K562 (cell line): ENCODE data around the gene PCBP4. TPM values are rescaled to one million over a fixed set of nuclear protein-coding genes. Genes with fewer than 3 reads are reported as not detected.

Experiments used
- ATAC-seq: fragments of 200-7000 bp; cut with Tn5 transposase; 3 replicates; pipeline ENCODE4 v1.9.1; 2020; ENCODE audit warnings: moderate library complexity
- BruUV-seq: library from RNA; stranded (reverse); fragments of 400-500 nt; replicated peaks from 2 replicates; lab custom pipeline; 2021; lab: Mats Ljungman, UMichigan
- CTCF ChIA-PET: fragments of 300-600 bp; formaldehyde crosslinking; extraction: SDS; loops from one replicate; lab custom pipeline; 2021; ENCODE audit warnings: low intra/inter-chr PET ratio; lab: Yijun Ruan, JAX
- POLR2A ChIA-PET: fragments of 300-600, 350-650 bp; sonication (Branson Sonifier 250); formaldehyde crosslinking; extraction: SDS; loops from one replicate; lab custom pipeline; 2021; ENCODE audit warnings: antibody characterized with exemption, inconsistent platforms; lab: Yijun Ruan, JAX
- DNase-seq, 4 experiments: peaks; one replicate each; pipeline versions ENCODE4 v3.0.0 to v3.0.0-alpha.2; 2011 to 2018; ENCODE audit warnings: low spot score in 3 of 4, mixed read lengths in 3 of 4; ENCODE audit errors: extremely low read depth in 1 of 4
- FAIRE-seq: peaks from 2 replicates; lab custom pipeline; 2011; peaks lifted over from hg19 to GRCh38; lab: Jason Lieb, UNC
- H2AFZ ChIP-seq: 2 replicates; pipeline ENCODE4 v1.6.0; 2011; ENCODE audit warnings: low read depth, low read length, control low read depth, inconsistent platforms
- H3K27ac ChIP-seq: fragments of 200-600 bp; 3 replicates; pipeline ENCODE4 v1.8.0; 2011; ENCODE audit warnings: low read depth, mild to moderate bottlenecking, control low read depth, inconsistent platforms, low read length, moderate library complexity, mixed read lengths; ENCODE audit errors: extremely low read depth
- H3K27me3 ChIP-seq, 2 experiments: fragments of 300-600 bp in 1 of 2; 2 replicates in 1 of 2; 3 replicates in 1 of 2; pipeline versions ENCODE4 v1.6.0 to v1.8.0; 2011; ENCODE audit warnings: inconsistent platforms in 2 of 2, low read length in 2 of 2, mild to moderate bottlenecking in 1 of 2, mixed read lengths in 1 of 2, moderate library complexity in 1 of 2; ENCODE audit not compliant: control insufficient read depth in 2 of 2, insufficient read depth in 2 of 2
- H3K36me3 ChIP-seq: fragments of 300-600 bp; 3 replicates; pipeline ENCODE4 v1.8.0; 2011; ENCODE audit warnings: mild to moderate bottlenecking, low read length, inconsistent platforms; ENCODE audit not compliant: control insufficient read depth, insufficient read depth
- H3K4me1 ChIP-seq, 2 experiments: fragments of 200-600 bp in 1 of 2; replicated peaks in 1 of 2; 2 replicates in 1 of 2; 3 replicates in 1 of 2; pipeline versions ENCODE4 v1.5.1 to v1.8.0; 2011; ENCODE audit warnings: inconsistent platforms in 2 of 2, low read length in 2 of 2, mild to moderate bottlenecking in 1 of 2, mixed read lengths in 1 of 2, moderate library complexity in 1 of 2; ENCODE audit not compliant: control insufficient read depth in 2 of 2, insufficient read depth in 2 of 2
- H3K4me2 ChIP-seq: 2 replicates; pipeline ENCODE4 v1.6.1; 2011; ENCODE audit warnings: low read length, control low read depth, inconsistent platforms, mixed read lengths; ENCODE audit not compliant: insufficient read depth
- H3K4me3 ChIP-seq: fragments of 200-600 bp; sonication (generic), shearing (Covaris generic); 2 replicates; pipeline ENCODE4 v1.5.1; 2016; ENCODE audit warnings: control low read depth, inconsistent platforms
- H3K79me2 ChIP-seq: fragments of 200-600 bp; 3 replicates; pipeline ENCODE4 v1.8.0; 2011; ENCODE audit warnings: low read length, inconsistent platforms; ENCODE audit not compliant: control insufficient read depth, insufficient read depth
- H3K9ac ChIP-seq, 2 experiments: 2 replicates each; pipeline versions ENCODE4 v1.6.0 to v1.6.1; 2011; ENCODE audit warnings: low read depth in 2 of 2, low read length in 2 of 2, control low read depth in 1 of 2, inconsistent platforms in 1 of 2, mild to moderate bottlenecking in 1 of 2, mixed read lengths in 1 of 2; ENCODE audit not compliant: insufficient read depth in 1 of 2
- H3K9me1 ChIP-seq: one replicate; pipeline ENCODE4 v1.6.0; 2011; ENCODE audit warnings: inconsistent platforms, mild to moderate bottlenecking, low read length, moderate library complexity; ENCODE audit not compliant: control insufficient read depth, insufficient read depth
- H3K9me3 ChIP-seq: replicated peaks from 2 replicates; pipeline ENCODE4 v1.5.1; 2011; ENCODE audit warnings: low read depth, low read length, inconsistent platforms; ENCODE audit not compliant: control insufficient read depth, insufficient read depth
- H4K20me1 ChIP-seq: replicated peaks from 2 replicates; pipeline ENCODE4 v1.6.1; 2011; ENCODE audit warnings: low read length, inconsistent platforms, mixed read lengths; ENCODE audit not compliant: control insufficient read depth, insufficient read depth
- ARID3A ChIP-seq: IDR thresholded peaks from 2 replicates; pipeline ENCODE4 v1.6.1; 2012; ENCODE audit warnings: low read depth, low read length, improper control_type of control experiment, borderline replicate concordance
- EGR1 ChIP-seq: fragments of 450-650 bp; conservative IDR thresholded peaks from 2 replicates; pipeline ENCODE4 v1.6.1; 2017; ENCODE audit warnings: mild to moderate bottlenecking
- EP300 ChIP-seq: IDR thresholded peaks from 2 replicates; pipeline ENCODE4 v1.6.1; 2012; ENCODE audit warnings: low read length, improper control_type of control experiment
- HEY1 ChIP-seq: fragments of 250-450 bp; sonication (Bioruptor Pico); IDR thresholded peaks from 2 replicates; pipeline ENCODE4 v1.5.0; 2020; ENCODE audit warnings: mild to moderate bottlenecking, moderate library complexity, borderline replicate concordance
- KLF10 ChIP-seq: fragments of 250-450 bp; sonication (Bioruptor Pico); IDR thresholded peaks from 2 replicates; pipeline ENCODE4 v1.6.1; 2021; ENCODE audit warnings: matching md5 sums
- NFYB ChIP-seq: IDR thresholded peaks from 2 replicates; pipeline ENCODE4 v1.6.1; 2011; ENCODE audit warnings: mild to moderate bottlenecking, moderate library complexity; ENCODE audit not compliant: insufficient read length; ENCODE audit errors: extremely low read depth
- PYGO2 ChIP-seq: fragments of 450-650 bp; IDR thresholded peaks from 2 replicates; pipeline ENCODE4 v1.6.1; 2016; ENCODE audit warnings: mild to moderate bottlenecking, missing genetic modification characterization, moderate library complexity, missing compliant biosample characterization
- SP1 ChIP-seq: sonication (generic); formaldehyde crosslinking; IDR thresholded peaks from 2 replicates; pipeline ENCODE4 v1.8.1; 2022; ENCODE audit warnings: mild to moderate bottlenecking, missing genetic modification reagents
- ZFX ChIP-seq: sonication (generic); formaldehyde crosslinking; IDR thresholded peaks from 2 replicates; pipeline ENCODE4 v1.8.0; 2022; ENCODE audit warnings: mild to moderate bottlenecking, missing genetic modification reagents, moderate library complexity
- ZKSCAN3 ChIP-seq: fragments of 250-450 bp; sonication (Bioruptor Pico); IDR thresholded peaks from 2 replicates; pipeline ENCODE4 v1.4.0; 2020
- ZNF311 ChIP-seq: fragments of 250-450 bp; sonication (Bioruptor Pico); IDR thresholded peaks from 2 replicates; pipeline ENCODE4 v1.4.0; 2020; ENCODE audit warnings: mild to moderate bottlenecking, moderate library complexity
- ZNF395 ChIP-seq: fragments of 200-800 bp; sonication (Bioruptor generic); IDR thresholded peaks from 2 replicates; pipeline ENCODE4 v1.6.1; 2017; ENCODE audit warnings: missing genetic modification characterization, missing compliant biosample characterization
- ZNF431 ChIP-seq: sonication (generic); formaldehyde crosslinking; IDR thresholded peaks from 2 replicates; pipeline ENCODE4 v1.8.0; 2022; ENCODE audit warnings: mild to moderate bottlenecking, missing genetic modification reagents
- ZNF589 ChIP-seq: fragments of 200-800 bp; sonication (Bioruptor generic); IDR thresholded peaks from 2 replicates; pipeline ENCODE4 v1.6.1; 2016; ENCODE audit warnings: low read depth, missing genetic modification characterization, missing compliant biosample characterization
- ZSCAN32 ChIP-seq: fragments of 450-650 bp; formaldehyde crosslinking; IDR thresholded peaks from 2 replicates; pipeline ENCODE4 v1.4.0; 2020; ENCODE audit warnings: mild to moderate bottlenecking, moderate library complexity
- WGBS: fragments of 100-300 bp; shearing (Covaris generic); methylation state at CpG from one replicate; pipeline ENCODE4 v1.1.6; 2016; ENCODE audit warnings: low coverage, mixed read lengths; ENCODE audit not compliant: insufficient coverage; ENCODE audit errors: missing lambda C conversion rate; 5-methylcytosine and 5-hydroxymethylcytosine counted together
- in situ Hi-C: fragments of 300-500 bp; cut with MboI; formaldehyde crosslinking; loops from 4 replicates; pipeline ENCODE4 v1.15.0; 2018; ENCODE audit warnings: inconsistent platforms, mixed read lengths
- intact Hi-C: fragments of 100-400 bp; cut with micrococcal nuclease; formaldehyde crosslinking; loops from 2 replicates; pipeline ENCODE4 v1.14.2; 2022
- polyA plus RNA-seq, 8 experiments: library from polyadenylated mRNA; depleted of rRNA in 4 of 8; stranded (reverse) in 5 of 8; unstranded in 3 of 8; fragments of >200 nt; fragmentation: Nextera tagmentation in 2 of 8; fragmentation: Illumina TruSeq in 1 of 8; extraction: Ambion mirVana in 2 of 8; extraction: Trizol in 1 of 8; gene quantifications; 2 replicates each; pipeline versions ENCODE4 v1.2.1 to v1.2.3, GENCODE V29; 2011 to 2014; ENCODE audit warnings: inconsistent platforms in 1 of 8, missing spikeins in 1 of 8
- total RNA-seq, 7 experiments: library from RNA; depleted of rRNA in 6 of 7; stranded (reverse); fragments of >200 nt in 6 of 7; fragmentation: Illumina TruSeq in 2 of 7; extraction: Trizol in 2 of 7; gene quantifications; 2 replicates each; pipeline versions ENCODE4 v1.2.1 to v1.2.3, GENCODE V29; 2011 to 2021; ENCODE audit warnings: low replicate concordance in 1 of 7

The PCBP4 gene
- total and polyA plus RNA-seq, 9 of the 15 experiments (the other 6 are each of a cell fraction or from before 2014, with no cell fraction given): 0.06 to 5.8 (median 2.6) TPM

GRCh38 chr3:51962854-51963530 is 4.3 kb downstream of the PCBP4 start:
- Histone ChIP-seq H4K20me1 (0 out of 2 replicates have a peak, but pooled peaks cover 6% of the 10 kb centered on the region), H3K9ac (peak overlapping the region in 1 of 2 experiments; percentile 58; a peak in 1 of 4 replicates), H2AFZ (no peak overlapping the region)
- ChIA-PET CTCF (no interaction called here), POLR2A (interaction anchor here (0.6 to 1.9 kb wide), 5 partner anchors 11 to 33 kb away, joined by 3 to 6 read pairs (median 3); partner anchors contain the start of genes ABHD14B and RPL29)
- in situ Hi-C loops: no loop called here
- no peak for TF ChIP-seq HEY1 (CRISPR knock-in tag)
- TF ChIP-seq NFYB: no peak
- no peak for TF ChIP-seq EGR1
- no peak for TF ChIP-seq EP300
- TF ChIP-seq ARID3A: no peak
- TF ChIP-seq ZNF431 (CRISPR knock-in tag): no peak
- no peak for TF ChIP-seq ZKSCAN3 (CRISPR knock-in tag)
- no peak for TF ChIP-seq SP1 (CRISPR knock-in tag)
- TF ChIP-seq KLF10: no peak
- no peak for TF ChIP-seq ZNF395 (CRISPR knock-in tag)
- TF ChIP-seq ZNF589 (CRISPR knock-in tag): no peak
- TF ChIP-seq ZNF311 (CRISPR knock-in tag): no peak
- no peak for TF ChIP-seq ZFX
- TF ChIP-seq ZSCAN32: no peak
- TF ChIP-seq PYGO2: no peak
- TF ChIP-seq, all 486 proteins: peak for 0
- DNase-seq: no peak
- intact Hi-C loops: no loop called here
- WGBS: 9% methylated on average over 4 of the region's 6 CpGs
- Histone ChIP-seq H3K4me3 (no peak overlapping the region), H3K9me1 (no peaks in the 10 kb centered on the region), H3K4me2 (no peak overlapping the region), H3K4me1 (peaks cover 0 to 36% of the 10 kb centered on the region in 2 experiments; a peak in 3 of 5 replicates), H3K27ac (no peak overlapping the region), H3K36me3 (no peaks in the 10 kb centered on the region), H3K9me3 (no peaks in the 10 kb centered on the region), H3K79me2 (no peaks in the 10 kb centered on the region), H3K27me3 (peaks cover 0 to 17% of the 10 kb centered on the region in 2 experiments; a peak in 2 of 5 replicates)
- FAIRE-seq: no peak
- no TSS peak for BruUV-seq
- ATAC-seq: no peak
